ENCODE measurements around the gene SLC35A2.

The SLC35A2 gene

GRCh38 chrX:48911412-48912182, at the start of gene SLC35A2:
SLC35A2 (minus strand) TSS chrX:48911646; CDS start chrX:48911636, 10 bp downstream.
- DNase-seq, result peak; percentile 87 to 90

GRCh38 chrX:48960291-48960690, 48.8 kb upstream of the SLC35A2 start:
- no peak for DNase-seq

- DNase-seq, result peak in 1 of 2 donors; percentile 44
Measured at GRCh38 chrX:48958635-48959094, 47.2 kb upstream of the SLC35A2 start.

GRCh38 chrX:48957827-48958634, 46.6 kb upstream of the SLC35A2 start:
- peak; percentile 97 for DNase-seq

GRCh38 chrX:48957477-48957826, 46.0 kb upstream of the SLC35A2 start, which contains the start of gene OTUD5:
OTUD5 (minus strand) TSS chrX:48957607; CDS start chrX:48957570, 37 bp downstream.
- peak; percentile 82 to 85 for DNase-seq

- DNase-seq, result peak; percentile 63 to 65
Measured at GRCh38 chrX:48956728-48957414, 45.4 kb upstream of the SLC35A2 start.

GRCh38 chrX:48948589-48948988, 37.1 kb upstream of the SLC35A2 start:
- DNase-seq, result no peak

- peak; percentile 60 to 69 for DNase-seq
Measured at GRCh38 chrX:48945517-48946348, 34.3 kb upstream of the SLC35A2 start.

GRCh38 chrX:48942895-48943294, 31.4 kb upstream of the SLC35A2 start:
- no peak for DNase-seq

- peak in 1 of 2 donors; percentile 30 for DNase-seq
Measured at GRCh38 chrX:48940404-48940955, 29.0 kb upstream of the SLC35A2 start.

- peak; percentile 68 to 71 for DNase-seq
Measured at GRCh38 chrX:48939524-48940228, 28.2 kb upstream of the SLC35A2 start.

- peak; percentile 93 to 94 for DNase-seq
Measured at GRCh38 chrX:48938721-48939425, 27.4 kb upstream of the SLC35A2 start.

- peak; percentile 95 to 96 for DNase-seq
Measured at GRCh38 chrX:48937054-48937907, 25.8 kb upstream of the SLC35A2 start.

GRCh38 chrX:48936429-48937053, 25.1 kb upstream of the SLC35A2 start:
- DNase-seq, result no peak

- no peak for DNase-seq
Measured at GRCh38 chrX:48935301-48935670, 23.8 kb upstream of the SLC35A2 start.

- peak; percentile 69 to 81 for DNase-seq
Measured at GRCh38 chrX:48934581-48935300, 23.3 kb upstream of the SLC35A2 start.

- no peak for DNase-seq
Measured at GRCh38 chrX:48933757-48934156, 22.3 kb upstream of the SLC35A2 start.

- DNase-seq, result no peak
Measured at GRCh38 chrX:48927736-48928382, 16.4 kb upstream of the SLC35A2 start.
